ENCODE measurements around the gene RXFP1.

DNA sequence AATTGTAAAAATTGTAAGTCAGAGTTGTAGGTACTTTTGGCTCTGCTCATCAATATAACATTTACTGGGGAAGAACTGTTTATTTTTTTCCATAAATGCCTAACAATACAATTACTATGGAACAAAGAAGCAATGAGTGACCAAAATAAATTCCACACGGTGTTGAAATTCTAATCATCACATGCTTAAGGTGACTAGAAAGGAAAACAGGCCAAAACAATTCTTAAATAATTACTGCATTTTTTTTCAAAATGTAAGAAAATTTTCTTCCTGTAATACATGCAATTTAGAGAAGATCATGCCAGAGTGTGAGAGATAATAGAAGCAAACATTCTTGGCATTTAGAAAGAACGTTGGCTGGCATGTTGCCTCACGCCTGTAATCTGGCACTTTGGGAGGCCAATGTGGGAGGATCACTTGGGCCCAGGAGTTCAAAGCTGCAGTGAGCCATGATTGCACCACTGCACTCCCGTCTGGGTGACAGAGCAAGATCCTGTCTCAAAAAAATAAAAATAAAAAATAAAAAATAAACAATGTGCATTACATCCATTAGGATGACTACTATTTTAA is 127.5 kb downstream of the RXFP1 start:
- TF ChIP-seq, protein P1, sequence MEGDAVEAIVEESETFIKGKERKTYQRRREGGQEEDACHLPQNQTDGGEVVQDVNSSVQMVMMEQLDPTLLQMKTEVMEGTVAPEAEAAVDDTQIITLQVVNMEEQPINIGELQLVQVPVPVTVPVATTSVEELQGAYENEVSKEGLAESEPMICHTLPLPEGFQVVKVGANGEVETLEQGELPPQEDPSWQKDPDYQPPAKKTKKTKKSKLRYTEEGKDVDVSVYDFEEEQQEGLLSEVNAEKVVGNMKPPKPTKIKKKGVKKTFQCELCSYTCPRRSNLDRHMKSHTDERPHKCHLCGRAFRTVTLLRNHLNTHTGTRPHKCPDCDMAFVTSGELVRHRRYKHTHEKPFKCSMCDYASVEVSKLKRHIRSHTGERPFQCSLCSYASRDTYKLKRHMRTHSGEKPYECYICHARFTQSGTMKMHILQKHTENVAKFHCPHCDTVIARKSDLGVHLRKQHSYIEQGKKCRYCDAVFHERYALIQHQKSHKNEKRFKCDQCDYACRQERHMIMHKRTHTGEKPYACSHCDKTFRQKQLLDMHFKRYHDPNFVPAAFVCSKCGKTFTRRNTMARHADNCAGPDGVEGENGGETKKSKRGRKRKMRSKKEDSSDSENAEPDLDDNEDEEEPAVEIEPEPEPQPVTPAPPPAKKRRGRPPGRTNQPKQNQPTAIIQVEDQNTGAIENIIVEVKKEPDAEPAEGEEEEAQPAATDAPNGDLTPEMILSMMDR (IDR thresholded peaks at IDR 0.05; ENCODE audit: low read depth, low read length) = no peak
- no peak for TF ChIP-seq POLR2A (IDR thresholded peaks at IDR 0.05; ENCODE audit: extremely low read depth, insufficient read length)
- no peak for TF ChIP-seq MYC (IDR thresholded peaks at IDR 0.05; ENCODE audit: low read depth, low read length)
- TF ChIP-seq, protein P2, sequence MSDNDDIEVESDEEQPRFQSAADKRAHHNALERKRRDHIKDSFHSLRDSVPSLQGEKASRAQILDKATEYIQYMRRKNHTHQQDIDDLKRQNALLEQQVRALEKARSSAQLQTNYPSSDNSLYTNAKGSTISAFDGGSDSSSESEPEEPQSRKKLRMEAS (IDR thresholded peaks at IDR 0.05; ENCODE audit: low read depth, low read length) = no peak

All from NB4 (cell line).